8988T (cell line): ENCODE measurements around the gene FGF12.

Experiments
- DNase-seq: peaks from one replicate; pipeline ENCODE4 v3.0.0; 2011

Gene FGF12

DNA sequence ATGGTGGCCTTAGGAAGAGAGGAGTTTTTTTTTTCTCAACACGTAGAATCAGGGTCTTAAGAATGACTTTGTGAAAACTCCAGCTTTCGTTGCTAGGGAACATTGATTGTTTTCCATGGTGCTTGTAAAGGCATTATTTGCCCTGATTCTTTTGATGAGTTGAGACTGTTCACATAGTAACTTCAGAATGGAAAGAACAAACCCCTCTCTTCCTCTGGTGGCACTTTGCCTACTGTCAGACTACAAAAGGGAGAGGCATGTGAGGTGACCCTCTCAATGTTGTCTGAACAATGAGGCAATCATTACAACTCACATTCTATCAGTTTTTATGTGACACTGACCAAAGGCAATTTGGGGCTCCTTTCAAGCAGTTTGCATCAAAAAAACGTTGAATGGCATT is 477.8 kb downstream of the FGF12 start:
- no peak for DNase-seq

- DNase-seq = no peak
These were observed 480.3 kb downstream of the FGF12 start for GRCh38 chr3:192246847-192247559.

DNA sequence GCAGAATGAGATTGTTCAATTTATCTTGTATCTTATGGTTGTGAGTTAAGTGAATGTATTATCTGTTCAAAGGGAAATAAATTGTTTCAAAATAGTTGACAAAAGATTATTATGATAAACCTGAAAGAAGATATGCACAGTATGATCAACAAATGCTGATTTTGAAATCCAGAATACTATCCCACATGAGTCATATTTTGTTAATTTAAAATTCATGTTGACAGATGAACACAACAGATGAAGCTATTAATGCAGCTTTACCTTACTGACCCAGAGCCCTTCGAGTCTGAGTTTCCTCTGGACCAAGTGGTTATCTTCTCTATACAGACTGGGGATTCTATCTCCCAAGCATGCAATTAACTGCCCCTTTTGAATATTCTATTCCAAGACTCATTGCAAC is 482.8 kb downstream of the FGF12 start:
- no peak for DNase-seq

DNA sequence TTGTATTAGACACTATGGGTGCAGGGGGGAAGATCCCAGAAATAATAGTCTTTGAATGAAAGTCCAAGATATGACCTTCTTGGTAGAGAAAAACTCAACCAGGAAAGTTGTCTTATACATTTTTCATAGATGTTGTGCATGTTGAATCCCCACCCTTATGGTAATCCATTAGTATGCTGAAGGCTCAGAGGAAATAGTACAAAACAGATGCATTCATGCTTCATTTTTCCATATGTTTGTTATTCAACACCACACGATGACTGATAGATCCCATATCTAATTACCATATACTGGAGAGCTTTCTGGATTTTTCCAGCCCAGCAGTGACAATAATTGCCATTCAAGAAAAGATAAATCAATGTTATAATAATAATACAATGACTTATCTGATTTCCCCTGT is 487.4 kb downstream of the FGF12 start:
- DNase-seq = no peak

GRCh38 chr3:192237992-192238608 is 489.2 kb downstream of the FGF12 start:
- DNase-seq = no peak

GRCh38 chr3:192229866-192230265 is 497.5 kb downstream of the FGF12 start:
- no peak for DNase-seq

DNA sequence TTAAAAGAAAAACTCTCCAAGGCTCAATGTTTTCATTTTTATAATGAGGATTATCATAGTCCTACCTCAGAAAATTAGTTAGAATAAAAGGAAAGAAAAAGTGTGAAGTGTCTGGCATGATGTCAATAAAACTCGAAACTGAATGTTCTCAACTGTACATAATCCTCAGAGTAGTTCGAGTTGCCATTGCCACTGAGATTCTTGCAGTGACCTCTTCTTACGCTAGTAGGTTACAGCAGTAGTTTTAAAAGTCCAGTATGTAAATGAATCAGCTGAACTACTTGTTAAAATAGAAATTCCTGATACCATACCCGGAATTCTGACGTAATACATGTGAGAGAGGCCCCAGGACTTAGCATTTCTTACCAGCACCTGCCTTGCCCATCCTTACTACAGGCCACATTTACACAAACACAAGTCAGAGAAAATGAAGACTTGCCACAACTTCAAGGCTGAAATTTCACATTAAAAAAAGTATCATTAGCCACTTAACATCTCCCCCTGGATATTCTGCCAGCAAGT is 502.6 kb downstream of the FGF12 start:
- DNase-seq = no peak

DNA sequence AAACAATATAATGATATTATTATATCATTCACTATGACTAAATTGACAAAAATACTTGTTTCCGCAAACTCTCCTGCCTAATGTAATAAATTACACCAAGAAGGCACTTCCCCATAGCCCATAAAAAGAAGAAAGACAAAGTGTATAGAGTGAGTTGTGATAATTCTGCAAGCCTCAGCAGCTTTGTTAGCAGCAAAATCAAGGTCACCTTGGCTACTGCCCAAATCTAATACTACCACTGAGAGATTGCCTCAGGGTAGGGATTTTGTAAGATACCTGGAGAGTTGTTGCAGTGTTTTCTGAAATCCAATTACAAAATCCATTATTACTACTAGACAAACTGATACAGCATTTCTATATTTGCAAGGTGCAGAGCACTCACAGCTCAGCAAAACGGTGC is 503.5 kb downstream of the FGF12 start:
- DNase-seq = no peak

DNA sequence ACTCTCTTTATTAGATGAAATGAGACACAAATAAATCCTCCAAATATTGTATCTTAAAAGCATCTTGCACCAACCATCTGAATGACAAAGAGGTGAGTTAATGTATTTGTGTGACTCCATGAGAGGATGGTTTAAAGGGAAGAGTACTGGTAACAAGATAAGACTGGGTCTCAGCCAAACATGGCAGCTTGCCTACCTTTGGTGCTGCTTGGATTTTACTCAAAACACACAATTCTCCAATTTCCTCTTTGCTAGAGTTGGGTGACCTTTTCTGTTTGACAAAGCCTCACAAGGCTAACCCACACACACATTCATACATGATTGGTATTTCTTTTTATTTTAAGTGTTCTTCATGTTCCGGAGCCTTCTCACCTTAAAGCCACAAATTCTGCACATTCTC is 506.4 kb downstream of the FGF12 start:
- DNase-seq = no peak

- DNase-seq = no peak
These were observed 507.4 kb downstream of the FGF12 start for GRCh38 chr3:192219926-192220325.

DNA sequence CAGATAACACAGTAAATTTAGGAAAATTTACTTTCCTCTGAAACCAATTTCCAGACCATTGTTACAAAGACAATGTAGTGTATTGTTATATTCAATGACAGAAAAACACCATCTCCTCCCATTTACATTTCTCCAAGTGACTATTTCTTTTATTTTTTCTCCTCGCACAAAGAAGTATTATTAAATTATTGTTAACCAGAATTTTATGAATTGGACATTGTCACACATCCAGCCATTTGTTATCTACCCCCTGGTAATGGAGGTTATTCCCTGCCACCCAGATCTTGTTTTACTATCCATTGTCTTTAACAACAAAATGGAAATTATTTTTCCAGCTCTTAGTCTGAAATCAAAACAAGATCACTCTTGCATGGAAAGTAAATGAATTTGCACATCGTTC is 511.3 kb downstream of the FGF12 start:
- no peak for DNase-seq

DNA sequence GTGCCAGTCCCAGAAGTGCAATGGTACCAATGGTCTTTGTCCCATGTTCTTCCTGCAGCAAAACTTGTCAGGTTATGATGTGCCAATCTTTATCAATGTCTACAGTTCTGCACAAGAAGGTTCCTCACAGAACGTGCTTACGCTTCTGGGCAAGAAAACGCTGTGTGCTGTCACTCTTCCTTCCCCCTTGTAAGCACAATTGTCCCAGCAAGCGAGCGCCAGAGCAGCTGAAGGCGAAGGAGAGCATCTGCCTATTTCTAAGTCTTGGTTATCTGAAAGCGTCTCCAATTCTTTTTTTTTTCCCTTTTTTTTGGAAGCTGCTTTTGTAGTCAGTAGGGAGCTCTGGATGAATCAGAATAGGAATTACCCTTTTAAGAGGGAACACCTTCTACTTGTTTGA is 514.4 kb downstream of the FGF12 start:
- DNase-seq = no peak

DNA sequence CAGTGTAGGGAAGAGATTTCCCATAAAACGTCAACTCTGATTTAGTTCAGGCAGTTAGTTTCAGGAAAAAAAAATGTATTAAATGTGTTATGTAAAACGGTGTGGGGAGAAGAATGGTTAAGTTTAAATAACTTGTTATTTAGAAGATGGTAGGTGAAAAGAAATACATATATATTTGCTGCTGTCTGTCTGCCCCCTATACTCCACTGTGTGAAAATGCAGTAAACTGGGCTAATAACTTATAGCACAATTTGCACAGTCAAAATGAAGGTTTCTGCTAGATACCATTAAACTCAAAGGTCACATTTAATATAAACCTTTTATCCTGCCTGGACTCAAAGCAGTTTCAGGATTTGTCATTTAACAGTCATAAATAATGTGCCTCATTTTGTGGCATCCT is 515.0 kb downstream of the FGF12 start:
- DNase-seq = no peak

DNA sequence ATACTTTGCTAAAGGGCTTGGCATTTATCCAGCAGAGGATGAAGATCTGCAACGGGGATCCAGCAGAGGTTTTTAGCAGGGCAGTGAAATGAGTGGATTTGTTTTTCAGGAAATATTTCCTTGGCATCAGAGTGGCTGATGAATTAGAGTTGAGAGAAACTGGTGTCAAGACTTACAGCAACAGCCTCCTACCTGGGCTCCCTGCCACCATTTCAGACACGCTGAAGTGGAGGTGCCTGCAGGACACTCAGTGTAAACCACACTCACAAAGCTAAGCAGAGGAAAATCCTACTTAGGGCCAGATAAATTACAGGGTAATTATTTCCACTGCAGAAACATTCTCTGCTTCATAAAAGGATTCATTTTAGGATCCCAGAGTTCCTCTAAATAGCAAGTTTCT is 519.7 kb downstream of the FGF12 start:
- DNase-seq = no peak

GRCh38 chr3:192207239-192207638 is 520.1 kb downstream of the FGF12 start:
- DNase-seq = no peak

- no peak for DNase-seq
These were observed 533.3 kb downstream of the FGF12 start for GRCh38 chr3:192194085-192194484.

DNA sequence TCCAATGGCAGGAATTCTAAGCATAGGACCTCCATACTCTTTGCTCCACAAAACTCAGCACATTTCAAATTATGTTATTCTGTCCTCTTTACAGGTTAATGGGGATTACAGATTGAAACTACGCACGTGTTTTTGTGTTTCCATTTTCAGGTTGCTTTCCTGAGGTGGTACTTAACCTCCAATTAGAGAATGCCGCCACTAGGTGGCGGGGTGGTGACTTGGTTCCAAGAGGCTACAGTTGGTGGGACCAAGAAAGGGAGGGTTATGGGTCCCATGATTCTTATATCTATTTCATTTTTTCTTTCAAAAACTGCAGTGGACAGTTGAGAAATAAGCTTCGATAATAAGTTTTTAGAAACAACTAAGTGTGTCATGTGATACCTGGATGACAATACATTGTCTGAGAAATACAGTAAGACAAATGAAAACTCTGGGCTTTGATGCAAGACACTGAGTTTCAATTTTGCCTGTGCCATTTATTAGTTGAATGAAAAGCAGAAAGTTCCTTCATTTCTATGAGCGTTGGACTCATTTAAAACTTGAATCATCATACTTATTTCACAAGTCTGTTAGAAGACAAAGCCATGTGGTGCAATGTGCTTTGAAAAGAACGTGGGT is 539.0 kb downstream of the FGF12 start:
- peak; percentile 11 for DNase-seq

DNA sequence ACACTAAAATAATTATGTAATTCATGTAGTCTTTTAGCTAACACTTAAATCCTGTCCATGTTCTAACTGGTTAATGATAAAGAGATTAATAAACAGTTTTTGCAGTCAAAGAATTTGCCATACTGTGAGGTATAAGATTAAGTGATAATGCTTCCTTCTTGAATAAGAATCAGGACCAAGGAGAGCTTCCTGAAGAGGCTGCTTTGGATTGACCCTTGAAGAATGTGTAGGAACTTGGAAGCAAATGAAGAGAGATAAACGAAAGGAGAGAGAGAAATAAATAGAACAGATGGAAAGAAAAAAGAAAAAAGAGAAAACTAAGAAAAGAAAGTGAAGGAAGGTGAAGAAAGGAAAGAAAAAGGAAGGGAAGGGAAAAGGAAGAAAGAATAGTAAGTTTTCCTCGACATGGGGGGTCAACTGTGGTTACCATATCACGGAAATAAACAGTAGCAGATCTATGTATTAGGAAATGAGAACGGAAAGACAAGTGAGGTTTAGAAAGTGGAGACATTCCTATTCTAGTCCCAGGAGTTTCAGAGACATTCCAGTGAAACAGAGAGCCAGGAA is 539.8 kb downstream of the FGF12 start:
- DNase-seq = no peak

DNA sequence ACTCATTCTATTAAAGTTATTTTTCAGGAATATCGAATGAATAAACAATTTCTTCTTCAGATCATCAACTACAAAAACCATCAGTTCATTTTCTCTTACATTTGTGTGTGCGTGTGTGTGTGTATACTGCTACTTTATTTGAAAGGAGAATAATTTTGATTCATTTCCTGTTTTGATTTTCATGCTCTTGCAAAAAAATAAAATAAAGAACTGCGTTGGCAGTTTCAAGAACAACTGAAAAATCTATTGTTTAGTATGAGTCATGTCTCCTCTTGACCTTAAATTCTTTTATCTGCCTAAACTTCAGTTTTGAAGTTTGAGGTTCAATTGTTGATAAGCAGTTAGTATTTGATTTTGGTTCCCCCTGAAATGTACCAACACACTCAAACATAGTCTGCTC is 540.8 kb downstream of the FGF12 start:
- no peak for DNase-seq

GRCh38 chr3:192186045-192186444 is 541.3 kb downstream of the FGF12 start:
- no peak for DNase-seq

DNA sequence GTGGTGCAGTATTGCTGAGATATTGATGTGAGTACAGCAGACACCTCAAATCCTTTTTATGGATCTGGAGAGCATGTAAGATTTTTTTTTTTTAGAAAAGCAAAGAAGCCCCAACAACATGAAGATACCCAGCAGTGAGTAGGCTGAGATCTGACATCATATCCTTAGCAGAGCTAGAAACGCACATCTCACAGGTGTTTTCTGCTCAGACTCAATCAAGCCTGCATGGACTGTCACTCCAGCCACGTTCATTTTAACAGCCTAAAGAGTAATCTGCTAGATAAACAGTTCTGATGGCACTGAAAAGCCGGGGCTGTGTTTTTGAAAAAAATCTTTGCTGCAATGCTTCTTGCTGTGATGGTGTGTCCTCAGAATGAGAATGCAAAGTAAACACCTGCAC is 544.2 kb downstream of the FGF12 start:
- DNase-seq = no peak

- DNase-seq = no peak
These were observed 546.2 kb downstream of the FGF12 start for GRCh38 chr3:192181151-192181550.

DNA sequence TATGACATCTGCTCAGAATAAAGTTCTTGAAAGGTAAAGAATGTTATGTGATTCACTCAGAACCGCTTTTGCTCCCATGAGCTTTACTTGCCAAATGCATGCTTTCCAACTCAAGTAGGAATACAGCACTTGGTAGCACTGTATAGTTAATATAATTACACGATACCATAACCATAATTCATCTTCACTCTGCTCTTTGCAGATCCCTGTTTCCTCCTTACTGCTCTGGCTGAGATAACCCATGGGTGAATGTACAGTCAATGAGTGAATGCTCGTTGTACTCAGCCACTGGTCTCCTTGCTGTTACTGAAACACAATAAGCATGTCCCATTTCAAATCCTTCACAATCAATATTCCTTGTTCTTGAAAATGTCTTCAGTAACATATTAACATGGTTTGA is 550.0 kb downstream of the FGF12 start:
- DNase-seq = no peak

- DNase-seq = no peak
These were observed 553.1 kb downstream of the FGF12 start for GRCh38 chr3:192174283-192174682.
